HG02798 (cell line): ENCODE measurements around the gene ZNF675.
A peak's percentile ranks its signal among the peaks of the same experiment; 100 is the strongest.
"Not testable (repeated sequence)": the region's sequence is repeated elsewhere in the genome, so short reads cannot be mapped to it uniquely, and the experiment has no call there.

Experiments used
- ATAC-seq: cut with Tn5 transposase; IDR thresholded peaks from one replicate; pipeline ENCODE4 v1.9.1; 2021; ENCODE audit warnings: mild to moderate bottlenecking; ENCODE audit not compliant: unreplicated experiment, poor library complexity

The ZNF675 gene

GRCh38 chr19:23686621-23687423 lies at the start of gene ZNF675:
TSS of gene ZNF675 (minus strand) at chr19:23687212. CDS start at chr19:23687033, 179 bp downstream.
- ATAC-seq = peak; percentile 91

- ATAC-seq = not testable (repeated sequence)
Measured at GRCh38 chr19:23730729-23731465, 43.9 kb upstream of the ZNF675 start.

GRCh38 chr19:23724161-23724560 lies 37.1 kb upstream of the ZNF675 start:
- not testable (repeated sequence) for ATAC-seq

GRCh38 chr19:23718802-23719201 lies 31.8 kb upstream of the ZNF675 start:
- no peak for ATAC-seq

GRCh38 chr19:23716792-23717191 lies 29.8 kb upstream of the ZNF675 start:
- no peak for ATAC-seq

GRCh38 chr19:23709347-23709746 lies 22.3 kb upstream of the ZNF675 start:
- ATAC-seq = no peak

- no peak for ATAC-seq
Measured at GRCh38 chr19:23706657-23707056, 19.6 kb upstream of the ZNF675 start.

GRCh38 chr19:23699521-23699860 lies 12.5 kb upstream of the ZNF675 start:
- ATAC-seq = no peak

GRCh38 chr19:23698711-23699520 lies 11.9 kb upstream of the ZNF675 start:
- ATAC-seq = no peak

GRCh38 chr19:23692937-23693336 lies 5.9 kb upstream of the ZNF675 start:
- ATAC-seq = not testable (repeated sequence)

- ATAC-seq = no peak
Measured at GRCh38 chr19:23673132-23673531, 13.9 kb downstream of the ZNF675 start.

- ATAC-seq = not testable (repeated sequence)
Measured at GRCh38 chr19:23668606-23669005, 18.4 kb downstream of the ZNF675 start.

GRCh38 chr19:23665651-23666410 lies 21.2 kb downstream of the ZNF675 start:
- no peak for ATAC-seq

GRCh38 chr19:23649817-23650216 lies 37.2 kb downstream of the ZNF675 start:
- ATAC-seq = not testable (repeated sequence)
